Keratinocyte (primary cell): ENCODE measurements around the gene PRAMEF12.

Experiments used
- EZH2 ChIP-seq: IDR thresholded peaks from one replicate; pipeline ENCODE4 v1.6.1; 2012; ENCODE audit warnings: inconsistent platforms, mild to moderate bottlenecking, low read length, moderate library complexity
- TF ChIP-seq, protein P1 (sequence below), 3 experiments: IDR thresholded peaks in 1 of 3; conservative IDR thresholded peaks in 1 of 3; optimal IDR thresholded peaks in 1 of 3; 2 replicates in 2 of 3; 3 replicates in 1 of 3; pipeline versions ENCODE3 to v1.5.1; 2011; ENCODE audit warnings: low read length in 3 of 3, mild to moderate bottlenecking in 3 of 3, moderate library complexity in 2 of 3, control low read depth in 1 of 3, inconsistent platforms in 1 of 3; ENCODE audit not compliant: insufficient read depth in 2 of 3; ENCODE audit errors: extremely low read depth in 1 of 3

DNA sequence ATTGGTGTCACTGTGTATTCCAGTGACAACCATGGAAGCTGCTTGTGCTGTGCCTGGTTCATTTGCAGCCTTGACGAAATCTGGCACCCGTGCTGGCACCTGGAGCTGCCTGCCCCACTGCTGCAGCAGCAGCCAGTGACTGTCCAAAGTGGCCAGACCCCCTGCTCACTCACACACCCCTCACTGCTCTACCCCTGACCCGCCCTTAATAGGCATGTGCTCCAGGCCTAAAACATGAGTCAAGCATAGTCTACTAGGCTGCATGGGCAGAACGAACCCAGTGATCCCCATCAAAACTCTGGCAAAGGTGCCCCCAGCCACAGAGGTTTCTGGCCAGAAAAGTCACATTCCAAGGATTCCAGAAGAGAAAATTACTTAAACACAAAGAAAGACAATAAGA lies 25.4 kb downstream of the PRAMEF12 start:
- TF ChIP-seq, protein P1, sequence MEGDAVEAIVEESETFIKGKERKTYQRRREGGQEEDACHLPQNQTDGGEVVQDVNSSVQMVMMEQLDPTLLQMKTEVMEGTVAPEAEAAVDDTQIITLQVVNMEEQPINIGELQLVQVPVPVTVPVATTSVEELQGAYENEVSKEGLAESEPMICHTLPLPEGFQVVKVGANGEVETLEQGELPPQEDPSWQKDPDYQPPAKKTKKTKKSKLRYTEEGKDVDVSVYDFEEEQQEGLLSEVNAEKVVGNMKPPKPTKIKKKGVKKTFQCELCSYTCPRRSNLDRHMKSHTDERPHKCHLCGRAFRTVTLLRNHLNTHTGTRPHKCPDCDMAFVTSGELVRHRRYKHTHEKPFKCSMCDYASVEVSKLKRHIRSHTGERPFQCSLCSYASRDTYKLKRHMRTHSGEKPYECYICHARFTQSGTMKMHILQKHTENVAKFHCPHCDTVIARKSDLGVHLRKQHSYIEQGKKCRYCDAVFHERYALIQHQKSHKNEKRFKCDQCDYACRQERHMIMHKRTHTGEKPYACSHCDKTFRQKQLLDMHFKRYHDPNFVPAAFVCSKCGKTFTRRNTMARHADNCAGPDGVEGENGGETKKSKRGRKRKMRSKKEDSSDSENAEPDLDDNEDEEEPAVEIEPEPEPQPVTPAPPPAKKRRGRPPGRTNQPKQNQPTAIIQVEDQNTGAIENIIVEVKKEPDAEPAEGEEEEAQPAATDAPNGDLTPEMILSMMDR (optimal IDR thresholded peaks at IDR 0.05 in 1 of 3, IDR thresholded peaks at IDR 0.05 in 1 of 3, conservative IDR thresholded peaks at IDR 0.05 in 1 of 3; ENCODE audit: extremely low read depth in 1 of 3, insufficient read depth in 2 of 3, low read length in 3 of 3), result no peak
- no peak for TF ChIP-seq EZH2
